ENCODE measurements around the gene RNF7. TPM values are rescaled to one million over a fixed set of nuclear protein-coding genes. Genes with fewer than 3 reads are reported as not detected.

Gene RNF7
- total RNA-seq, 1 experiment from 2014 or later, result 126 TPM

GRCh38 chr3:141776376-141776775 is 38.3 kb downstream of the RNF7 start:
- no peaks in the 10 kb centered on the region; the same call in 1 of the 2 replicates for H3K27me3 Mint-ChIP-seq (ENCODE audit: low read depth)
- H4K8ac ChIP-seq (replicated peaks; ENCODE audit: insufficient read length, low read depth, low read length), result no peak overlapping the region
- H2BK20ac ChIP-seq (ENCODE audit: low read depth, low read length, poor library complexity, severe bottlenecking), result no peak overlapping the region
- H2BK12ac ChIP-seq (ENCODE audit: insufficient read length, low read depth, low read length), result no peak overlapping the region
- no peaks in the 10 kb centered on the region for H3K27me3 ChIP-seq (ENCODE audit: insufficient read depth, low read length)
- H3K23me2 ChIP-seq (ENCODE audit: insufficient read length, low read depth, low read length, poor library complexity, severe bottlenecking), result no peaks in the 10 kb centered on the region
- H2BK15ac ChIP-seq (ENCODE audit: low read depth, low read length), result no peak overlapping the region
- no peak overlapping the region for H3K14ac ChIP-seq (ENCODE audit: insufficient read depth, low read length)
- H3K79me1 ChIP-seq (ENCODE audit: insufficient read depth, low read depth, low read length, poor library complexity, severe bottlenecking), result no peaks in the 10 kb centered on the region
- H3K27ac Mint-ChIP-seq, result 0 out of 7 replicates have a peak overlapping the region, but pooled peaks of 1 of the 3 experiments have one; percentile 70
- H4K5ac ChIP-seq (ENCODE audit: insufficient read length, low read depth, low read length), result no peak overlapping the region
- no CpG with 5 or more reads among the region's 14 CpGs for WGBS (ENCODE audit: extremely low coverage, insufficient read length, low lambda C conversion rate)
- no peak overlapping the region for H2BK5ac ChIP-seq (ENCODE audit: insufficient read length, low read length)
- no peak overlapping the region for H3T11ph ChIP-seq (ENCODE audit: low read length)
- H3K4me2 ChIP-seq (ENCODE audit: insufficient read depth, insufficient read length, low read length), result no peak overlapping the region
- no peak for DNase-seq
- no peak overlapping the region for H2BK120ac ChIP-seq (ENCODE audit: low read depth, low read length, poor library complexity, severe bottlenecking)
- H3K27ac ChIP-seq (ENCODE audit: insufficient read length, low read depth, low read length), result no peak overlapping the region
- H3K9ac ChIP-seq (ENCODE audit: extremely low read depth, insufficient read length, low read length), result no peak overlapping the region
- H3K4me3 Mint-ChIP-seq, result no peak overlapping the region
- H3K79me2 ChIP-seq (ENCODE audit: insufficient read depth, low read length), result no peaks in the 10 kb centered on the region
- no peak overlapping the region for H3K56ac ChIP-seq (ENCODE audit: insufficient read length, low read depth, low read length)
- no peaks in the 10 kb centered on the region for H3K4me1 ChIP-seq (ENCODE audit: insufficient read depth, low read length)
- H4K91ac ChIP-seq (ENCODE audit: insufficient read length, low read depth, low read length), result no peak overlapping the region
- no peak overlapping the region for H3K18ac ChIP-seq (ENCODE audit: insufficient read length, low read depth, low read length)
- H3K36me3 Mint-ChIP-seq (ENCODE audit: insufficient read depth in 1 of 3, low read depth in 3 of 3), result no peaks in the 10 kb centered on the region
- TF ChIP-seq, protein P1, sequence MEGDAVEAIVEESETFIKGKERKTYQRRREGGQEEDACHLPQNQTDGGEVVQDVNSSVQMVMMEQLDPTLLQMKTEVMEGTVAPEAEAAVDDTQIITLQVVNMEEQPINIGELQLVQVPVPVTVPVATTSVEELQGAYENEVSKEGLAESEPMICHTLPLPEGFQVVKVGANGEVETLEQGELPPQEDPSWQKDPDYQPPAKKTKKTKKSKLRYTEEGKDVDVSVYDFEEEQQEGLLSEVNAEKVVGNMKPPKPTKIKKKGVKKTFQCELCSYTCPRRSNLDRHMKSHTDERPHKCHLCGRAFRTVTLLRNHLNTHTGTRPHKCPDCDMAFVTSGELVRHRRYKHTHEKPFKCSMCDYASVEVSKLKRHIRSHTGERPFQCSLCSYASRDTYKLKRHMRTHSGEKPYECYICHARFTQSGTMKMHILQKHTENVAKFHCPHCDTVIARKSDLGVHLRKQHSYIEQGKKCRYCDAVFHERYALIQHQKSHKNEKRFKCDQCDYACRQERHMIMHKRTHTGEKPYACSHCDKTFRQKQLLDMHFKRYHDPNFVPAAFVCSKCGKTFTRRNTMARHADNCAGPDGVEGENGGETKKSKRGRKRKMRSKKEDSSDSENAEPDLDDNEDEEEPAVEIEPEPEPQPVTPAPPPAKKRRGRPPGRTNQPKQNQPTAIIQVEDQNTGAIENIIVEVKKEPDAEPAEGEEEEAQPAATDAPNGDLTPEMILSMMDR (conservative IDR thresholded peaks at IDR 0.05), result no peak
- no peaks in the 10 kb centered on the region for H3K9me3 ChIP-seq (ENCODE audit: control insufficient read depth, low read depth, low read length)
- no peak overlapping the region for H2AFZ ChIP-seq (ENCODE audit: low read length)
- no peak overlapping the region for H3K4ac ChIP-seq (ENCODE audit: low read depth, low read length)
- peaks cover 0 to 4% of the 10 kb centered on the region in 2 experiments; a peak in 1 of 5 replicates for H3K9me3 Mint-ChIP-seq
- no peak overlapping the region for H3K23ac ChIP-seq (ENCODE audit: insufficient read length, low read depth, low read length)
- H3K4me1 Mint-ChIP-seq, result no peaks in the 10 kb centered on the region
- no peaks in the 10 kb centered on the region for H4K20me1 ChIP-seq (ENCODE audit: control insufficient read depth, insufficient read depth, insufficient read length)
- H2AK5ac ChIP-seq (ENCODE audit: insufficient read length, low read length), result no peak overlapping the region
